SK-N-SH (cell line): Measurements from ENCODE around the gene ZFHX3. TPM values are rescaled to one million over a fixed set of nuclear protein-coding genes. Genes with fewer than 3 reads are reported as not detected.
"Not testable (repeated sequence)": the region's sequence is repeated elsewhere in the genome, so short reads cannot be mapped to it uniquely, and the experiment has no call there.

Experiments
- CTCF ChIA-PET: fragments of 300-600, 350-600 bp; formaldehyde crosslinking; extraction: SDS; loops from one replicate; lab custom pipeline; 2021; lab: Yijun Ruan, JAX
- POLR2A ChIA-PET: fragments of 350-600 bp; sonication (Branson Sonifier 250); formaldehyde crosslinking; extraction: SDS; loops from one replicate; lab custom pipeline; 2020; ENCODE audit warnings: antibody characterized with exemption, inconsistent platforms; lab: Yijun Ruan, JAX
- DNase-seq: peaks from one replicate; pipeline ENCODE4 v3.0.0; 2012
- H2AFZ ChIP-seq: fragments of 200-600 bp; sonication (generic); 2 replicates; pipeline ENCODE4 v1.8.1; 2016; ENCODE audit warnings: antibody characterized with exemption, mild to moderate bottlenecking, low read depth
- H3F3A ChIP-seq: fragments of 200-600 bp; sonication (generic); replicated peaks from 2 replicates; pipeline ENCODE3; 2016; ENCODE audit warnings: antibody characterized with exemption, mild to moderate bottlenecking; ENCODE audit not compliant: insufficient read depth
- H3K27ac ChIP-seq, 2 experiments: fragments of 200-500 bp in 1 of 2; fragments of 200-600 bp in 1 of 2; sonication (Bioruptor generic) in 1 of 2; sonication (generic), shearing (Covaris generic) in 1 of 2; 2 replicates each; pipeline versions ENCODE4 v1.5.1 to v1.6.1; 2014 to 2016; ENCODE audit warnings: low read depth in 2 of 2, inconsistent platforms in 1 of 2, low read length in 1 of 2, mild to moderate bottlenecking in 1 of 2, mixed read lengths in 1 of 2
- H3K27me3 ChIP-seq: fragments of 200-600 bp; sonication (generic), shearing (Covaris generic); 2 replicates; pipeline ENCODE4 v1.6.1; 2016; ENCODE audit warnings: mixed run types; ENCODE audit not compliant: insufficient read depth
- H3K36me3 ChIP-seq, 2 experiments: fragments of 200-500 bp in 1 of 2; fragments of 200-600 bp in 1 of 2; sonication (Bioruptor generic) in 1 of 2; sonication (generic) in 1 of 2; replicated peaks in 1 of 2; 2 replicates each; pipeline versions ENCODE3 to v1.5.1; 2014 to 2016; ENCODE audit warnings: low read length in 1 of 2, mild to moderate bottlenecking in 1 of 2; ENCODE audit not compliant: insufficient read depth in 2 of 2, control insufficient read depth in 1 of 2
- H3K4me1 ChIP-seq, 2 experiments: fragments of 200-500 bp in 1 of 2; fragments of 200-600 bp in 1 of 2; sonication (Bioruptor generic) in 1 of 2; sonication (generic), shearing (Covaris generic) in 1 of 2; 2 replicates each; pipeline versions ENCODE4 v1.5.1 to v1.6.1; 2014 to 2016; ENCODE audit warnings: low read depth in 1 of 2, low read length in 1 of 2, mixed run types in 1 of 2; ENCODE audit not compliant: insufficient read depth in 2 of 2, control insufficient read depth in 1 of 2
- H3K4me2 ChIP-seq: fragments of 200-600 bp; sonication (generic), shearing (Covaris generic); 2 replicates; pipeline ENCODE4 v1.6.1; 2017; ENCODE audit warnings: mixed run types
- H3K4me3 ChIP-seq, 2 experiments: fragments of 200-500 bp in 1 of 2; fragments of 200-600 bp in 1 of 2; sonication (Bioruptor generic) in 1 of 2; sonication (generic), shearing (Covaris generic) in 1 of 2; 2 replicates each; pipeline versions ENCODE4 v1.5.1 to v1.8.1; 2014 to 2016; ENCODE audit warnings: low read depth in 2 of 2, inconsistent platforms in 1 of 2, low read length in 1 of 2, mild to moderate bottlenecking in 1 of 2, mixed read lengths in 1 of 2, moderate library complexity in 1 of 2
- H3K79me2 ChIP-seq: fragments of 200-600 bp; sonication (generic); 2 replicates; pipeline ENCODE4 v1.8.1; 2017; ENCODE audit warnings: mild to moderate bottlenecking; ENCODE audit not compliant: insufficient read depth
- H3K9ac ChIP-seq: fragments of 200-600 bp; sonication (generic); 2 replicates; pipeline ENCODE4 v1.6.1; 2017; ENCODE audit warnings: mixed run types
- H3K9me2 ChIP-seq: fragments of 200-600 bp; sonication (generic); 2 replicates; pipeline ENCODE4 v1.6.1; 2017; ENCODE audit warnings: mixed run types
- H3K9me3 ChIP-seq: fragments of 200-600 bp; sonication (generic); 2 replicates; pipeline ENCODE4 v1.6.1; 2017; ENCODE audit warnings: mixed run types, mild to moderate bottlenecking, moderate library complexity
- H4K20me1 ChIP-seq: fragments of 200-600 bp; sonication (generic); 2 replicates; pipeline ENCODE4 v1.6.1; 2017; ENCODE audit warnings: mild to moderate bottlenecking, mixed run types; ENCODE audit not compliant: insufficient read depth
- EP300 ChIP-seq, 2 experiments: IDR thresholded peaks; 2 replicates each; pipeline versions ENCODE4 v1.4.0 to v1.6.1; 2012; ENCODE audit warnings: borderline replicate concordance in 1 of 2, low read depth in 1 of 2, low read length in 1 of 2
- FOSL2 ChIP-seq: IDR thresholded peaks from 2 replicates; pipeline ENCODE4 v1.4.0; 2012; ENCODE audit warnings: low read depth, mild to moderate bottlenecking, moderate library complexity, borderline replicate concordance
- FOXM1 ChIP-seq: IDR thresholded peaks from 2 replicates; pipeline ENCODE4 v1.4.0; 2012; ENCODE audit warnings: low read depth, mild to moderate bottlenecking
- JUND ChIP-seq: IDR thresholded peaks from 2 replicates; pipeline ENCODE4 v1.4.0; 2012
- MAX ChIP-seq: IDR thresholded peaks from 2 replicates; pipeline ENCODE4 v1.4.0; 2012; ENCODE audit warnings: low read depth
- MEF2A ChIP-seq: IDR thresholded peaks from 2 replicates; pipeline ENCODE4 v1.4.0; 2012; ENCODE audit warnings: low read depth, borderline replicate concordance
- NFIC ChIP-seq: IDR thresholded peaks from 2 replicates; pipeline ENCODE4 v1.4.0; 2012; ENCODE audit warnings: borderline replicate concordance
- PBX3 ChIP-seq: IDR thresholded peaks from 2 replicates; pipeline ENCODE4; 2012
- REST ChIP-seq: IDR thresholded peaks from 2 replicates; pipeline ENCODE4 v1.6.1; 2012; ENCODE audit warnings: mild to moderate bottlenecking, low read depth, low read length, moderate library complexity
- TCF12 ChIP-seq: IDR thresholded peaks from 2 replicates; pipeline ENCODE4 v1.4.0; 2012
- TEAD4 ChIP-seq: IDR thresholded peaks from 2 replicates; pipeline ENCODE4 v1.4.0; 2012; ENCODE audit warnings: mild to moderate bottlenecking, borderline replicate concordance; ENCODE audit not compliant: insufficient read depth
- ZBTB33 ChIP-seq: IDR thresholded peaks from 2 replicates; pipeline ENCODE4 v1.4.0; 2012; ENCODE audit warnings: low read depth, borderline replicate concordance
- WGBS: methylation state at CpG from one replicate; pipeline ENCODE4 v1.1.6; 2017; ENCODE audit warnings: low lambda C conversion rate; 5-methylcytosine and 5-hydroxymethylcytosine counted together
- polyA plus RNA-seq, 3 experiments: library from polyadenylated mRNA; depleted of rRNA; stranded (reverse); fragments of >200 nt; gene quantifications; 2 replicates each; pipeline ENCODE4 v1.2.3, GENCODE V29; 2012

ZFHX3 gene
- polyA plus RNA-seq, 1 of the 3 experiments (the other 2 are of a cell fraction): 2.0 TPM

GRCh38 chr16:73086108-73086507 lies 38.2 kb upstream of the ZFHX3 start (continued):
- TF ChIP-seq ZBTB33 (no peak), MEF2A (no peak), TCF12 (no peak)

GRCh38 chr16:73083271-73083670 lies 35.3 kb upstream of the ZFHX3 start:
- WGBS: 66% methylated on average over 3 of the region's 3 CpGs
- H3F3A ChIP-seq: peaks cover 5% of the 10 kb centered on the region
- no peak overlapping the region for H2AFZ ChIP-seq
- TF ChIP-seq MAX (no peak), REST (no peak)
- no peaks in the 10 kb centered on the region for H3K36me3 ChIP-seq
- H3K4me3 ChIP-seq: no peak overlapping the region
- no peak for DNase-seq
- no peaks in the 10 kb centered on the region for H3K9me2 ChIP-seq
- no peaks in the 10 kb centered on the region for H4K20me1 ChIP-seq
- no peaks in the 10 kb centered on the region for H3K9me3 ChIP-seq
- H3K9ac ChIP-seq: no peak overlapping the region
- CTCF ChIA-PET: interaction anchor here (0.8 kb wide), 1 partner anchor 12 kb away, joined by 3 read pairs; no protein-coding TSS in a partner anchor
- H3K4me1 ChIP-seq: no peaks in the 10 kb centered on the region
- no peaks in the 10 kb centered on the region for H3K27me3 ChIP-seq
- peak overlapping the region in 1 of 2 experiments; percentile 79; a peak in 2 of 4 replicates for H3K27ac ChIP-seq
- no peaks in the 10 kb centered on the region for H3K79me2 ChIP-seq
- no peak overlapping the region for H3K4me2 ChIP-seq
- POLR2A ChIA-PET: no interaction called here

GRCh38 chr16:73082634-73083051 lies 34.7 kb upstream of the ZFHX3 start:
- H3K4me2 ChIP-seq, DNase-seq, H3K4me1 ChIP-seq, H3K9ac ChIP-seq, H3K36me3 ChIP-seq, H3K79me2 ChIP-seq, H3K4me3 ChIP-seq, H3K9me2 ChIP-seq, H4K20me1 ChIP-seq, H2AFZ ChIP-seq, H3K9me3 ChIP-seq, H3F3A ChIP-seq, H3K27me3 ChIP-seq: not testable (repeated sequence)
- ChIA-PET POLR2A (interaction anchor here (0.8 kb wide), 1 partner anchor 11 kb away, joined by 3 read pairs; no protein-coding TSS in a partner anchor), CTCF (interaction anchor here (0.8 to 1.7 kb wide), 2 partner anchors 11 to 13 kb away, joined by 3 to 5 read pairs; no protein-coding TSS in a partner anchor)
- H3K27ac ChIP-seq: peak overlapping the region in 1 of 2 experiments; percentile 79; a peak in 2 of 4 replicates
- peak; percentile 65; the same call in 1 of the 2 replicates for TF ChIP-seq FOSL2
- 0 out of 2 replicates have a peak, but pooled peaks have one; percentile 47 for TF ChIP-seq TEAD4
- TF ChIP-seq NFIC: peak; percentile 40; the same call in 1 of the 2 replicates
- TF ChIP-seq EP300 (IDR thresholded peaks at IDR 0.05; ENCODE audit: borderline replicate concordance in 1 of 2, low read depth in 1 of 2, low read length in 1 of 2): peak in 1 of 2 experiments; percentile 54; a peak in 1 of 4 replicates
- TF ChIP-seq MAX: peak; percentile 69
- TF ChIP-seq JUND: peak; percentile 63
- peak; percentile 85 for TF ChIP-seq PBX3
- TF ChIP-seq TCF12: peak; percentile 79
- peak; percentile 83; the same call in 1 of the 2 replicates for TF ChIP-seq FOXM1
- 37% methylated on average over 4 of the region's 4 CpGs for WGBS
